H1 (cell line): ENCODE data around the gene THADA. TPM values are rescaled to one million over a fixed set of nuclear protein-coding genes. Genes with fewer than 3 reads are reported as not detected.

Source experiments
- ATF3 ChIP-seq: IDR thresholded peaks from 2 replicates; pipeline ENCODE4 v1.6.1; 2011; ENCODE audit warnings: low read depth, mild to moderate bottlenecking, low read length; ENCODE audit not compliant: insufficient read depth
- CTCF ChIP-seq, 3 experiments: IDR thresholded peaks; 1 replicate in 2 of 3; 2 replicates in 1 of 3; pipeline versions ENCODE4 v1.5.1 to v1.6.1; 2011; ENCODE audit warnings: low read length in 3 of 3, mild to moderate bottlenecking in 3 of 3, inconsistent platforms in 2 of 3, low read depth in 1 of 3, moderate library complexity in 1 of 3; ENCODE audit not compliant: insufficient read depth in 1 of 3; ENCODE audit errors: control extremely low read depth in 1 of 3
- polyA plus RNA-seq, 7 experiments: library from polyadenylated mRNA; depleted of rRNA in 3 of 7; stranded (reverse) in 5 of 7; unstranded in 2 of 7; fragments of >200 nt in 5 of 7; fragments of 200-250 nt in 2 of 7; gene quantifications; 1 replicate in 5 of 7; 2 replicates in 1 of 7; 4 replicates in 1 of 7; pipeline versions ENCODE4 v1.2.1 to v1.2.3, GENCODE V29; 2011 to 2013; ENCODE audit warnings: missing spikeins in 2 of 7, mixed read lengths in 2 of 7
- total RNA-seq: library from RNA; stranded (reverse); fragmentation: NEBNext Ultra II Directional; extraction: Animal tissue kit (Norgen Biotek cat#: 25700); gene quantifications from 2 replicates; pipeline ENCODE4 v1.2.1, GENCODE V29; 2021

Gene THADA
- total and polyA plus RNA-seq, 2 of the 8 experiments (the other 6 are each of a cell fraction or from before 2014, with no cell fraction given), result 22.4 to 26.8 TPM

- TF ChIP-seq ATF3 (no peak), CTCF (IDR thresholded peaks at IDR 0.05; ENCODE audit: control extremely low read depth in 1 of 3, insufficient read depth in 1 of 3, low read depth in 1 of 3, low read length in 3 of 3) (no peak)
Measured at GRCh38 chr2:43515248-43515647, 80.6 kb downstream of the THADA start (continued).
